GM06990 (cell line): ENCODE data around the gene CLRN1.
A peak's percentile ranks its signal among the peaks of the same experiment; 100 is the strongest.

Experiments
- DNase-seq: peaks from one replicate; pipeline ENCODE4 v3.0.0-alpha.2; 2011; ENCODE audit not compliant: insufficient read length; ENCODE audit errors: extremely low read depth
- H3K27me3 ChIP-seq: replicated peaks from 2 replicates; pipeline ENCODE4 v1.6.0; 2011; ENCODE audit warnings: low read length; ENCODE audit not compliant: control insufficient read depth, insufficient read depth
- H3K36me3 ChIP-seq: 2 replicates; pipeline ENCODE4 v1.5.1; 2011; ENCODE audit warnings: low read length; ENCODE audit not compliant: control insufficient read depth, insufficient read depth
- H3K4me3 ChIP-seq: replicated peaks from 2 replicates; pipeline ENCODE4 v1.5.1; 2011; ENCODE audit warnings: low read depth, mild to moderate bottlenecking, control low read depth, low read length
- CTCF ChIP-seq: IDR thresholded peaks from 2 replicates; pipeline ENCODE4 v1.5.1; 2011; ENCODE audit warnings: low read length, control low read depth, mild to moderate bottlenecking, inconsistent platforms; ENCODE audit not compliant: insufficient read depth, poor library complexity, severe bottlenecking

CLRN1 gene

GRCh38 chr3:150913133-150913922 lies 59.2 kb downstream of the CLRN1 start:
- Histone ChIP-seq H3K36me3 (no peaks in the 10 kb centered on the region), H3K27me3 (no peaks in the 10 kb centered on the region; the same call in 1 of the 2 replicates), H3K4me3 (no peak overlapping the region)
- DNase-seq = no peak
- no peak for TF ChIP-seq CTCF

- no peak for TF ChIP-seq CTCF
- Histone ChIP-seq H3K36me3 (no peaks in the 10 kb centered on the region), H3K4me3 (no peak overlapping the region)
Measured at GRCh38 chr3:150912501-150912900, 60.0 kb downstream of the CLRN1 start.

GRCh38 chr3:150911771-150912170 lies 60.8 kb downstream of the CLRN1 start:
- Histone ChIP-seq H3K36me3 (no peaks in the 10 kb centered on the region), H3K27me3 (peaks cover 1% of the 10 kb centered on the region), H3K4me3 (no peak overlapping the region)
- TF ChIP-seq CTCF = no peak
- DNase-seq = no peak

More at GRCh38 chr3:150912501-150912900, 60.0 kb downstream of the CLRN1 start:
- DNase-seq = peak; percentile 35
- H3K27me3 ChIP-seq = peaks cover 1% of the 10 kb centered on the region

GRCh38 chr3:150906461-150906860 lies 66.1 kb downstream of the CLRN1 start:
- no peak overlapping the region for H3K4me3 ChIP-seq
- no peak for DNase-seq
- peaks cover 3% of the 10 kb centered on the region for H3K27me3 ChIP-seq
- H3K36me3 ChIP-seq = no peaks in the 10 kb centered on the region
- no peak for TF ChIP-seq CTCF

GRCh38 chr3:150905746-150906145 lies 66.8 kb downstream of the CLRN1 start:
- Histone ChIP-seq H3K36me3 (no peaks in the 10 kb centered on the region), H3K27me3 (peaks cover 3% of the 10 kb centered on the region), H3K4me3 (no peak overlapping the region)
- TF ChIP-seq CTCF = no peak
- no peak for DNase-seq
